H9 (cell line): ENCODE results near the gene TSTD1. TPM values are rescaled to one million over a fixed set of nuclear protein-coding genes. Genes with fewer than 3 reads are reported as not detected.

Source experiments
- DNase-seq: peaks from one replicate; pipeline ENCODE4 v3.0.0-alpha.2; 2017
- H2AFZ ChIP-seq: one replicate; pipeline ENCODE4 v1.6.1; 2013; ENCODE audit warnings: mild to moderate bottlenecking, low read length, control low read depth, moderate library complexity
- H2AK5ac ChIP-seq: 2 replicates; pipeline ENCODE4 v1.6.1; 2013; ENCODE audit warnings: low read length, control low read depth, mixed read lengths; ENCODE audit not compliant: insufficient read length
- H2BK120ac ChIP-seq: one replicate; pipeline ENCODE4 v1.6.1; 2013; ENCODE audit warnings: low read depth, mild to moderate bottlenecking, low read length, control low read depth, inconsistent platforms; ENCODE audit not compliant: poor library complexity, severe bottlenecking
- H2BK12ac ChIP-seq: 2 replicates; pipeline ENCODE4 v1.6.1; 2013; ENCODE audit warnings: low read length, control low read depth, mixed read lengths, low read depth; ENCODE audit not compliant: insufficient read length
- H2BK15ac ChIP-seq: 2 replicates; pipeline ENCODE4 v1.6.1; 2013; ENCODE audit warnings: low read depth, low read length, control low read depth
- H2BK20ac ChIP-seq: one replicate; pipeline ENCODE4 v1.6.1; 2013; ENCODE audit warnings: low read depth, mild to moderate bottlenecking, low read length, control low read depth, inconsistent platforms; ENCODE audit not compliant: poor library complexity, severe bottlenecking
- H2BK5ac ChIP-seq: 2 replicates; pipeline ENCODE4 v1.6.1; 2013; ENCODE audit warnings: low read length, control low read depth, mixed read lengths; ENCODE audit not compliant: insufficient read length
- H3K14ac ChIP-seq: 2 replicates; pipeline ENCODE4 v1.6.1; 2013; ENCODE audit warnings: low read length, control low read depth; ENCODE audit not compliant: insufficient read depth
- H3K18ac ChIP-seq: 2 replicates; pipeline ENCODE4 v1.6.1; 2013; ENCODE audit warnings: low read depth, mild to moderate bottlenecking, mixed read lengths, low read length, control low read depth; ENCODE audit not compliant: insufficient read length
- H3K23ac ChIP-seq: 2 replicates; pipeline ENCODE4 v1.6.1; 2013; ENCODE audit warnings: low read length, control low read depth, mixed read lengths, low read depth; ENCODE audit not compliant: insufficient read length
- H3K23me2 ChIP-seq: 2 replicates; pipeline ENCODE4 v1.6.1; 2013; ENCODE audit warnings: low read depth, mild to moderate bottlenecking, mixed read lengths, low read length, control low read depth; ENCODE audit not compliant: insufficient read length, poor library complexity, severe bottlenecking
- H3K27ac ChIP-seq: 2 replicates; pipeline ENCODE4 v1.5.1; 2013; ENCODE audit warnings: low read length, control low read depth, mixed read lengths, low read depth; ENCODE audit not compliant: insufficient read length
- H3K27me3 ChIP-seq: 2 replicates; pipeline ENCODE4 v1.6.1; 2013; ENCODE audit warnings: low read length, control low read depth, inconsistent platforms; ENCODE audit not compliant: insufficient read depth
- H3K4ac ChIP-seq: 2 replicates; pipeline ENCODE4 v1.6.1; 2013; ENCODE audit warnings: low read depth, mild to moderate bottlenecking, control low read depth, inconsistent platforms, low read length, moderate library complexity
- H3K4me1 ChIP-seq: 2 replicates; pipeline ENCODE4 v1.6.1; 2013; ENCODE audit warnings: low read length, control low read depth, inconsistent platforms; ENCODE audit not compliant: insufficient read depth
- H3K4me2 ChIP-seq: 2 replicates; pipeline ENCODE4 v1.6.1; 2013; ENCODE audit warnings: low read length, control low read depth, mixed read lengths; ENCODE audit not compliant: insufficient read length, insufficient read depth
- H3K56ac ChIP-seq: 2 replicates; pipeline ENCODE4 v1.6.1; 2013; ENCODE audit warnings: low read depth, mild to moderate bottlenecking, mixed read lengths, low read length, control low read depth; ENCODE audit not compliant: insufficient read length
- H3K79me1 ChIP-seq: 2 replicates; pipeline ENCODE4 v1.6.1; 2013; ENCODE audit warnings: low read depth, mild to moderate bottlenecking, moderate library complexity, low read length, control low read depth, inconsistent platforms; ENCODE audit not compliant: insufficient read depth, poor library complexity, severe bottlenecking
- H3K79me2 ChIP-seq: 2 replicates; pipeline ENCODE4 v1.6.1; 2013; ENCODE audit warnings: low read length, control low read depth, inconsistent platforms; ENCODE audit not compliant: insufficient read depth
- H3K9ac ChIP-seq: 2 replicates; pipeline ENCODE4 v1.6.1; 2013; ENCODE audit warnings: low read length, control low read depth, mixed read lengths; ENCODE audit not compliant: insufficient read length; ENCODE audit errors: extremely low read depth
- H3K9me3 ChIP-seq: one replicate; pipeline ENCODE4 v1.6.1; 2013; ENCODE audit warnings: low read depth, low read length, inconsistent platforms; ENCODE audit not compliant: control insufficient read depth
- H3T11ph ChIP-seq: one replicate; pipeline ENCODE4 v1.6.1; 2013; ENCODE audit warnings: mild to moderate bottlenecking, low read length, control low read depth, inconsistent platforms
- H4K20me1 ChIP-seq: one replicate; pipeline ENCODE4 v1.6.1; 2013; ENCODE audit not compliant: control insufficient read depth, insufficient read length, insufficient read depth
- H4K5ac ChIP-seq: 2 replicates; pipeline ENCODE4 v1.6.1; 2013; ENCODE audit warnings: low read depth, mild to moderate bottlenecking, mixed read lengths, low read length, control low read depth; ENCODE audit not compliant: insufficient read length
- H4K8ac ChIP-seq: replicated peaks from 2 replicates; pipeline ENCODE4 v1.6.1; 2013; ENCODE audit warnings: low read length, control low read depth, mixed read lengths, low read depth; ENCODE audit not compliant: insufficient read length
- H4K91ac ChIP-seq: 2 replicates; pipeline ENCODE4 v1.6.1; 2013; ENCODE audit warnings: low read depth, mild to moderate bottlenecking, moderate library complexity, mixed read lengths, low read length, control low read depth; ENCODE audit not compliant: insufficient read length
- H3K27ac Mint-ChIP-seq, 3 experiments: 2 replicates in 2 of 3; 3 replicates in 1 of 3; pipeline ENCODE4 v1.8.0; 2020 to 2021; ENCODE audit warnings: mixed read lengths in 3 of 3, mild to moderate bottlenecking in 1 of 3, moderate library complexity in 1 of 3
- H3K27me3 Mint-ChIP-seq: 2 replicates; pipeline ENCODE4 v1.8.0; 2021; ENCODE audit warnings: low read depth, mild to moderate bottlenecking, moderate library complexity, mixed read lengths
- H3K36me3 Mint-ChIP-seq, 3 experiments: 2 replicates in 2 of 3; 3 replicates in 1 of 3; pipeline ENCODE4 v1.8.0; 2020 to 2021; ENCODE audit warnings: low read depth in 3 of 3, mixed read lengths in 3 of 3; ENCODE audit not compliant: insufficient read depth in 1 of 3
- H3K4me1 Mint-ChIP-seq, 2 experiments: 2 replicates each; pipeline ENCODE4 v1.8.0; 2020; ENCODE audit warnings: mixed read lengths in 2 of 2
- H3K4me3 Mint-ChIP-seq, 2 experiments: 2 replicates in 1 of 2; 3 replicates in 1 of 2; pipeline ENCODE4 v1.8.0; 2020 to 2021; ENCODE audit warnings: mild to moderate bottlenecking in 2 of 2, mixed read lengths in 2 of 2, moderate library complexity in 1 of 2
- H3K9me3 Mint-ChIP-seq, 2 experiments: 2 replicates in 1 of 2; 3 replicates in 1 of 2; pipeline ENCODE4 v1.8.0; 2020; ENCODE audit warnings: mild to moderate bottlenecking in 2 of 2, mixed read lengths in 2 of 2, moderate library complexity in 1 of 2
- WGBS: extraction: QIAGEN DNeasy Blood & Tissue Kit; methylation state at CpG from one replicate; pipeline ENCODE4 v1.1.7; 2013; ENCODE audit warnings: missing lambda C conversion rate, low lambda C conversion rate, mixed read lengths; ENCODE audit not compliant: insufficient read length; ENCODE audit errors: extremely low coverage; 5-methylcytosine and 5-hydroxymethylcytosine counted together
- total RNA-seq: library from RNA; stranded (reverse); gene quantifications from 2 replicates; pipeline ENCODE4 v1.2.1, GENCODE V29; 2021
- TF ChIP-seq, protein P1 (sequence below): fragments of 200-600 bp; sonication (generic); conservative IDR thresholded peaks from 3 replicates; pipeline ENCODE4 v1.8.0; 2021; ENCODE audit warnings: antibody characterized with exemption, mild to moderate bottlenecking

TSTD1 gene
- total RNA-seq, 1 experiment from 2014 or later, result 73.7 TPM

- Histone ChIP-seq H4K5ac (no peak overlapping the region), H4K8ac (no peak overlapping the region), H2BK15ac (no peak overlapping the region), H4K20me1 (no peaks in the 10 kb centered on the region), H3K56ac (no peak overlapping the region), H3K27ac (no peak overlapping the region), H3K4me2 (no peak overlapping the region), H3T11ph (no peak overlapping the region), H2BK5ac (no peak overlapping the region), H2AFZ (no peak overlapping the region), H3K4ac (no peak overlapping the region), H3K9me3 (no peaks in the 10 kb centered on the region), H3K23me2 (no peaks in the 10 kb centered on the region), H3K27me3 (no peaks in the 10 kb centered on the region), H3K79me2 (no peaks in the 10 kb centered on the region), H2AK5ac (no peak overlapping the region), H3K14ac (no peak overlapping the region; the same call in 1 of the 2 replicates), H3K23ac (no peak overlapping the region), H2BK12ac (no peak overlapping the region), H2BK20ac (no peak overlapping the region), H3K18ac (no peak overlapping the region), H3K9ac (no peak overlapping the region), H2BK120ac (no peak overlapping the region), H4K91ac (no peak overlapping the region), H3K79me1 (no peaks in the 10 kb centered on the region), H3K4me1 (no peaks in the 10 kb centered on the region)
- no peak for DNase-seq
- Mint-ChIP-seq H3K27ac (no peak overlapping the region; a peak in 1 of 7 replicates), H3K9me3 (no peaks in the 10 kb centered on the region), H3K27me3 (no peaks in the 10 kb centered on the region), H3K4me3 (no peak overlapping the region), H3K36me3 (no peaks in the 10 kb centered on the region), H3K4me1 (peaks cover 44 to 45% of the 10 kb centered on the region in 2 experiments)
- WGBS, result no CpG with 5 or more reads among the region's 4 CpGs
- TF ChIP-seq, protein P1, sequence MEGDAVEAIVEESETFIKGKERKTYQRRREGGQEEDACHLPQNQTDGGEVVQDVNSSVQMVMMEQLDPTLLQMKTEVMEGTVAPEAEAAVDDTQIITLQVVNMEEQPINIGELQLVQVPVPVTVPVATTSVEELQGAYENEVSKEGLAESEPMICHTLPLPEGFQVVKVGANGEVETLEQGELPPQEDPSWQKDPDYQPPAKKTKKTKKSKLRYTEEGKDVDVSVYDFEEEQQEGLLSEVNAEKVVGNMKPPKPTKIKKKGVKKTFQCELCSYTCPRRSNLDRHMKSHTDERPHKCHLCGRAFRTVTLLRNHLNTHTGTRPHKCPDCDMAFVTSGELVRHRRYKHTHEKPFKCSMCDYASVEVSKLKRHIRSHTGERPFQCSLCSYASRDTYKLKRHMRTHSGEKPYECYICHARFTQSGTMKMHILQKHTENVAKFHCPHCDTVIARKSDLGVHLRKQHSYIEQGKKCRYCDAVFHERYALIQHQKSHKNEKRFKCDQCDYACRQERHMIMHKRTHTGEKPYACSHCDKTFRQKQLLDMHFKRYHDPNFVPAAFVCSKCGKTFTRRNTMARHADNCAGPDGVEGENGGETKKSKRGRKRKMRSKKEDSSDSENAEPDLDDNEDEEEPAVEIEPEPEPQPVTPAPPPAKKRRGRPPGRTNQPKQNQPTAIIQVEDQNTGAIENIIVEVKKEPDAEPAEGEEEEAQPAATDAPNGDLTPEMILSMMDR, result no peak
These were observed 47.7 kb upstream of the TSTD1 start for GRCh38 chr1:161086457-161086856.
